HL-60/S4 (cell line): ENCODE results near the gene OR2T8.
"Not testable (repeated sequence)": the region's sequence is repeated elsewhere in the genome, so short reads cannot be mapped to it uniquely, and the experiment has no call there.

ENCODE experiments used
- in situ Hi-C: fragments of 300-500 bp; cut with MboI; formaldehyde crosslinking; loops from 2 replicates; pipeline ENCODE4 v1.14.3; 2022; ENCODE audit warnings: low sequenced_read_pairs

Gene OR2T8

GRCh38 chr1:247919952-247920351 is at the start of gene OR2T8:
OR2T8 (plus strand) TSS chr1:247920252; CDS start chr1:247921018, 766 bp downstream.
- in situ Hi-C loops, result no loop called here

GRCh38 chr1:247883346-247883745 is 36.7 kb upstream of the OR2T8 start:
- in situ Hi-C loops, result no loop called here

GRCh38 chr1:247884797-247885413 is 35.1 kb upstream of the OR2T8 start:
- in situ Hi-C loops, result no loop called here

GRCh38 chr1:247895163-247895637 is 24.9 kb upstream of the OR2T8 start, which contains the start of gene OR2W3:
OR2W3 (plus strand) TSS chr1:247895587; CDS start chr1:247895587, 0 bp downstream.
- in situ Hi-C loops, result no loop called here

GRCh38 chr1:247895976-247896375 is 24.1 kb upstream of the OR2T8 start:
- in situ Hi-C loops, result no loop called here

GRCh38 chr1:247904122-247904521 is 15.9 kb upstream of the OR2T8 start:
- in situ Hi-C loops, result no loop called here

GRCh38 chr1:247905181-247905580 is 14.9 kb upstream of the OR2T8 start:
- in situ Hi-C loops, result no loop called here

GRCh38 chr1:247905910-247906503 is 14.0 kb upstream of the OR2T8 start:
- in situ Hi-C loops, result no loop called here

GRCh38 chr1:247906504-247907047 is 13.5 kb upstream of the OR2T8 start:
- in situ Hi-C loops, result no loop called here

GRCh38 chr1:247908766-247909165 is 11.3 kb upstream of the OR2T8 start:
- in situ Hi-C loops, result no loop called here

- in situ Hi-C loops, result no loop called here
These were observed 6.3 kb upstream of the OR2T8 start for GRCh38 chr1:247913786-247914185.

GRCh38 chr1:247914941-247915662 is 5.0 kb upstream of the OR2T8 start:
- in situ Hi-C loops, result no loop called here

- in situ Hi-C loops, result no loop called here
These were observed 3.9 kb downstream of the OR2T8 start for GRCh38 chr1:247923941-247924340.

- in situ Hi-C loops, result no loop called here
These were observed 4.8 kb downstream of the OR2T8 start, which contains the start of gene OR2AJ1 for GRCh38 chr1:247924868-247925267. OR2AJ1 (plus strand) TSS chr1:247924889; CDS start chr1:247933769, 8,880 bp downstream.

GRCh38 chr1:247933989-247934388 is 13.9 kb downstream of the OR2T8 start:
- in situ Hi-C loops, result no loop called here

GRCh38 chr1:247935781-247936180 is 15.7 kb downstream of the OR2T8 start:
- in situ Hi-C loops, result no loop called here

GRCh38 chr1:247936415-247936814 is 16.4 kb downstream of the OR2T8 start:
- in situ Hi-C loops, result no loop called here

GRCh38 chr1:247936965-247937734 is 17.1 kb downstream of the OR2T8 start:
- in situ Hi-C loops, result not testable (repeated sequence)

GRCh38 chr1:247942624-247943023 is 22.6 kb downstream of the OR2T8 start:
- in situ Hi-C loops, result no loop called here

- in situ Hi-C loops, result no loop called here
These were observed 28.5 kb downstream of the OR2T8 start, which contains the start of gene OR2L8 for GRCh38 chr1:247948558-247948957. OR2L8 (plus strand) TSS chr1:247948858; CDS start chr1:247948858, 0 bp downstream.

- in situ Hi-C loops, result no loop called here
These were observed 33.4 kb downstream of the OR2T8 start for GRCh38 chr1:247953408-247953807.
